Sigmoid colon (tissue), 3 donors: Measurements from ENCODE around the gene SERINC3.

Experiments used
- CTCF ChIP-seq, 4 experiments: fragments of 450-650 bp in 3 of 4; fragments of 200-600 bp in 1 of 4; IDR thresholded peaks; one replicate each; pipeline ENCODE4 v1.5.1; 2016 to 2019; ENCODE audit warnings: antibody characterized with exemption in 4 of 4, mild to moderate bottlenecking in 3 of 4, moderate library complexity in 2 of 4
- POLR2A ChIP-seq, 2 donors: fragments of 450-650 bp; IDR thresholded peaks; one replicate each; pipeline ENCODE4 v1.6.1; 2016; ENCODE audit warnings: antibody characterized with exemption in 2 of 2, mild to moderate bottlenecking in 2 of 2, moderate library complexity in 2 of 2

- TF ChIP-seq POLR2A (IDR thresholded peaks at IDR 0.05) (no peak), CTCF (IDR thresholded peaks at IDR 0.05) (no peak)
These were observed 5.4 kb downstream of the SERINC3 start for GRCh38 chr20:44516491-44516890.
